ACC112 (cell line): Measurements from ENCODE around the gene SLC6A17.

Experiments
- H2AFZ ChIP-seq: fragments of 200-600 bp; sonication (generic); one replicate; pipeline ENCODE4 v1.6.0; 2017; ENCODE audit warnings: antibody characterized with exemption, low read length; ENCODE audit not compliant: unreplicated experiment
- H3K27ac ChIP-seq: fragments of 200-600 bp; sonication (generic); 2 replicates; pipeline ENCODE4 v1.5.1; 2014; ENCODE audit warnings: low read depth, mild to moderate bottlenecking, antibody characterized with exemption, low read length, moderate library complexity
- H3K27me3 ChIP-seq: fragments of 200-600 bp; sonication (generic); 2 replicates; pipeline ENCODE4 v1.6.1; 2014; ENCODE audit warnings: mild to moderate bottlenecking, antibody characterized with exemption, low read length, moderate library complexity, mixed read lengths; ENCODE audit not compliant: insufficient read depth
- H3K36me3 ChIP-seq: fragments of 200-600 bp; sonication (generic); 2 replicates; pipeline ENCODE4 v1.6.1; 2016; ENCODE audit warnings: mild to moderate bottlenecking, antibody characterized with exemption, low read length, moderate library complexity, mixed read lengths; ENCODE audit not compliant: insufficient read depth
- H3K4me1 ChIP-seq: fragments of 200-600 bp; sonication (generic); one replicate; pipeline ENCODE4 v1.6.1; 2016; ENCODE audit warnings: low read length, mixed read lengths; ENCODE audit not compliant: insufficient read depth, unreplicated experiment, control insufficient read depth
- H3K4me3 ChIP-seq: fragments of 200-600 bp; sonication (generic); 2 replicates; pipeline ENCODE4 v1.5.1; 2014; ENCODE audit warnings: mild to moderate bottlenecking, low read depth, low read length
- H3K79me2 ChIP-seq: fragments of 200-600 bp; sonication (generic); one replicate; pipeline ENCODE4 v1.6.0; 2016; ENCODE audit warnings: low read length; ENCODE audit not compliant: control insufficient read depth, unreplicated experiment, insufficient read depth

Gene SLC6A17

GRCh38 chr1:110223127-110223526 is 72.8 kb downstream of the SLC6A17 start:
- Histone ChIP-seq H3K4me3 (no peak overlapping the region), H3K36me3 (no peaks in the 10 kb centered on the region), H3K79me2 (no peaks in the 10 kb centered on the region), H2AFZ (no peak overlapping the region), H3K27ac (no peak overlapping the region), H3K4me1 (no peaks in the 10 kb centered on the region), H3K27me3 (no peaks in the 10 kb centered on the region)

- Histone ChIP-seq H3K27me3 (no peaks in the 10 kb centered on the region), H3K4me3 (no peak overlapping the region), H2AFZ (no peak overlapping the region), H3K4me1 (no peaks in the 10 kb centered on the region), H3K27ac (no peak overlapping the region), H3K36me3 (no peaks in the 10 kb centered on the region), H3K79me2 (no peaks in the 10 kb centered on the region)
These were observed 73.3 kb downstream of the SLC6A17 start for GRCh38 chr1:110223581-110223980.

- H3K4me3 ChIP-seq = no peak overlapping the region
- H3K79me2 ChIP-seq = no peaks in the 10 kb centered on the region
- H3K27me3 ChIP-seq = no peaks in the 10 kb centered on the region
- H3K4me1 ChIP-seq = no peaks in the 10 kb centered on the region
- no peak overlapping the region for H2AFZ ChIP-seq
- no peak overlapping the region for H3K27ac ChIP-seq
- H3K36me3 ChIP-seq = no peaks in the 10 kb centered on the region
These were observed 74.1 kb downstream of the SLC6A17 start for GRCh38 chr1:110224240-110224995.

- H3K27me3 ChIP-seq = no peaks in the 10 kb centered on the region
- H3K4me3 ChIP-seq = no peak overlapping the region
- H3K79me2 ChIP-seq = no peaks in the 10 kb centered on the region
- no peak overlapping the region for H2AFZ ChIP-seq
- H3K4me1 ChIP-seq = no peaks in the 10 kb centered on the region
- H3K36me3 ChIP-seq = no peaks in the 10 kb centered on the region
- H3K27ac ChIP-seq = no peak overlapping the region
These were observed 74.9 kb downstream of the SLC6A17 start for GRCh38 chr1:110225212-110225611.

- Histone ChIP-seq H3K27ac (no peak overlapping the region), H2AFZ (no peak overlapping the region), H3K4me3 (no peak overlapping the region), H3K4me1 (no peaks in the 10 kb centered on the region), H3K79me2 (no peaks in the 10 kb centered on the region), H3K27me3 (no peaks in the 10 kb centered on the region), H3K36me3 (no peaks in the 10 kb centered on the region)
These were observed 75.6 kb downstream of the SLC6A17 start for GRCh38 chr1:110225756-110226404.

GRCh38 chr1:110227774-110228173 is 77.5 kb downstream of the SLC6A17 start:
- no peak overlapping the region for H3K27ac ChIP-seq
- no peaks in the 10 kb centered on the region for H3K79me2 ChIP-seq
- H3K27me3 ChIP-seq = no peaks in the 10 kb centered on the region
- H3K4me3 ChIP-seq = no peak overlapping the region
- no peak overlapping the region for H2AFZ ChIP-seq
- H3K4me1 ChIP-seq = no peaks in the 10 kb centered on the region
- no peaks in the 10 kb centered on the region for H3K36me3 ChIP-seq

- Histone ChIP-seq H3K79me2 (no peaks in the 10 kb centered on the region), H3K27ac (no peak overlapping the region), H3K27me3 (no peaks in the 10 kb centered on the region), H3K36me3 (no peaks in the 10 kb centered on the region), H3K4me3 (no peak overlapping the region), H3K4me1 (no peaks in the 10 kb centered on the region), H2AFZ (no peak overlapping the region)
These were observed 78.1 kb downstream of the SLC6A17 start for GRCh38 chr1:110228381-110228780.

GRCh38 chr1:110228869-110229268 is 78.6 kb downstream of the SLC6A17 start:
- Histone ChIP-seq H2AFZ (no peak overlapping the region), H3K4me1 (no peaks in the 10 kb centered on the region), H3K27ac (no peak overlapping the region), H3K4me3 (no peak overlapping the region), H3K79me2 (no peaks in the 10 kb centered on the region), H3K36me3 (no peaks in the 10 kb centered on the region), H3K27me3 (no peaks in the 10 kb centered on the region)

GRCh38 chr1:110229348-110230001 is 79.2 kb downstream of the SLC6A17 start:
- Histone ChIP-seq H2AFZ (no peak overlapping the region), H3K4me1 (no peaks in the 10 kb centered on the region), H3K4me3 (no peak overlapping the region), H3K79me2 (no peaks in the 10 kb centered on the region), H3K27ac (no peak overlapping the region), H3K36me3 (no peaks in the 10 kb centered on the region), H3K27me3 (no peaks in the 10 kb centered on the region)

GRCh38 chr1:110230381-110231199 is 80.3 kb downstream of the SLC6A17 start:
- H3K27ac ChIP-seq = no peak overlapping the region
- no peaks in the 10 kb centered on the region for H3K27me3 ChIP-seq
- no peaks in the 10 kb centered on the region for H3K36me3 ChIP-seq
- H2AFZ ChIP-seq = no peak overlapping the region
- H3K79me2 ChIP-seq = no peaks in the 10 kb centered on the region
- peaks cover 9% of the 10 kb centered on the region for H3K4me1 ChIP-seq
- H3K4me3 ChIP-seq = no peak overlapping the region
